ENCODE measurements around the gene SAAL1.

DNA sequence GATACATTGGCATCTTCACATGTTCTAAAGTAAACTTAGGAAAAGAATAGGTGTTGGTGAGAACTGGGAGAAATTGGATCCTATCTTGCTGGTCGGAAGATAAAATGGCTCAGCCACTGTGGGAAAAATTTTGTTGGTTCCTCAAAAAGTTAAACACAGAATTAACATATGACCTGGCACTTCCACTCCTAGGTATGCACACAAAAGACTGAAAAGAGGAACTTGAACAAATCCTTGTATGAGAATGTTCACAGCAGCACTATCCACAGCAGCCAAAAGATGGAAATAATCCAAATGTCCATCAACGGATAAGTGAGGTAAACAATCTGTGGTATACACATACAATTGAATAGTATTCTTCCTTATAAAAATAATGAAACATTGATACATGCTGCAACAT, 55.0 kb downstream of the SAAL1 start:
- TF ChIP-seq, protein P1, sequence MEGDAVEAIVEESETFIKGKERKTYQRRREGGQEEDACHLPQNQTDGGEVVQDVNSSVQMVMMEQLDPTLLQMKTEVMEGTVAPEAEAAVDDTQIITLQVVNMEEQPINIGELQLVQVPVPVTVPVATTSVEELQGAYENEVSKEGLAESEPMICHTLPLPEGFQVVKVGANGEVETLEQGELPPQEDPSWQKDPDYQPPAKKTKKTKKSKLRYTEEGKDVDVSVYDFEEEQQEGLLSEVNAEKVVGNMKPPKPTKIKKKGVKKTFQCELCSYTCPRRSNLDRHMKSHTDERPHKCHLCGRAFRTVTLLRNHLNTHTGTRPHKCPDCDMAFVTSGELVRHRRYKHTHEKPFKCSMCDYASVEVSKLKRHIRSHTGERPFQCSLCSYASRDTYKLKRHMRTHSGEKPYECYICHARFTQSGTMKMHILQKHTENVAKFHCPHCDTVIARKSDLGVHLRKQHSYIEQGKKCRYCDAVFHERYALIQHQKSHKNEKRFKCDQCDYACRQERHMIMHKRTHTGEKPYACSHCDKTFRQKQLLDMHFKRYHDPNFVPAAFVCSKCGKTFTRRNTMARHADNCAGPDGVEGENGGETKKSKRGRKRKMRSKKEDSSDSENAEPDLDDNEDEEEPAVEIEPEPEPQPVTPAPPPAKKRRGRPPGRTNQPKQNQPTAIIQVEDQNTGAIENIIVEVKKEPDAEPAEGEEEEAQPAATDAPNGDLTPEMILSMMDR (conservative IDR thresholded peaks at IDR 0.05; ENCODE audit: low read length) = no peak
- no peak for TF ChIP-seq EZH2phosphoT487 (IDR thresholded peaks at IDR 0.05; ENCODE audit: borderline replicate concordance, low read depth, low read length)
